IPS-18a (cell line): Measurements from ENCODE around the gene RYR1.
"Not testable (repeated sequence)": the region's sequence is repeated elsewhere in the genome, so short reads cannot be mapped to it uniquely, and the experiment has no call there.

Source experiments
- H3K27ac ChIP-seq: one replicate; pipeline ENCODE4 v1.5.1; 2013; ENCODE audit warnings: low read length
- H3K27me3 ChIP-seq: one replicate; pipeline ENCODE4 v1.6.1; 2013; ENCODE audit warnings: mild to moderate bottlenecking, low read length; ENCODE audit not compliant: control insufficient read depth, insufficient read depth
- H3K36me3 ChIP-seq: one replicate; pipeline ENCODE4 v1.6.1; 2013; ENCODE audit warnings: low read depth, low read length; ENCODE audit not compliant: control insufficient read depth
- H3K4me1 ChIP-seq: one replicate; pipeline ENCODE4 v1.6.1; 2013; ENCODE audit warnings: low read depth, low read length; ENCODE audit not compliant: control insufficient read depth
- H3K4me3 ChIP-seq: one replicate; pipeline ENCODE4 v1.5.1; 2013; ENCODE audit warnings: low read length
- H3K9ac ChIP-seq: one replicate; pipeline ENCODE4 v1.6.1; 2013; ENCODE audit warnings: mild to moderate bottlenecking, low read length, moderate library complexity
- H3K9me3 ChIP-seq: one replicate; pipeline ENCODE4 v1.6.1; 2013; ENCODE audit warnings: low read depth, low read length; ENCODE audit not compliant: control insufficient read depth

Gene RYR1

DNA sequence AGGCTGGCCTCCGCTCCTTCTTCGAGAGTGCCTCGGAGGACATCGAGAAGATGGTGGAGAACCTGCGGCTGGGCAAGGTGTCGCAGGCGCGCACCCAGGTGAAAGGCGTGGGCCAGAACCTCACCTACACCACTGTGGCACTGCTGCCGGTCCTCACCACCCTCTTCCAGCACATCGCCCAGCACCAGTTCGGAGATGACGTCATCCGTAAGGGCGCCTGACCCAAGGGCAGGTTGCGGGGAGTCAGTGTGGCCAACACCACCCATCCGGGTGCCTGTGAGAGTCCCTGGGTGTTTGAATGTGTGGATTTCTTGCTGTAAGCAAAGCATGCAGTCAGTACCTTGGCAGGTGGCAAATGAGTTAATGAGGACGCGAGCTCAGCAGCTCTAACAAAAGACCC lies 78.8 kb downstream of the RYR1 start:
- Histone ChIP-seq H3K9me3 (no peaks in the 10 kb centered on the region), H3K9ac (no peak overlapping the region), H3K4me1 (no peaks in the 10 kb centered on the region), H3K4me3 (no peak overlapping the region), H3K27ac (no peak overlapping the region), H3K36me3 (no peaks in the 10 kb centered on the region), H3K27me3 (no peaks in the 10 kb centered on the region)

DNA sequence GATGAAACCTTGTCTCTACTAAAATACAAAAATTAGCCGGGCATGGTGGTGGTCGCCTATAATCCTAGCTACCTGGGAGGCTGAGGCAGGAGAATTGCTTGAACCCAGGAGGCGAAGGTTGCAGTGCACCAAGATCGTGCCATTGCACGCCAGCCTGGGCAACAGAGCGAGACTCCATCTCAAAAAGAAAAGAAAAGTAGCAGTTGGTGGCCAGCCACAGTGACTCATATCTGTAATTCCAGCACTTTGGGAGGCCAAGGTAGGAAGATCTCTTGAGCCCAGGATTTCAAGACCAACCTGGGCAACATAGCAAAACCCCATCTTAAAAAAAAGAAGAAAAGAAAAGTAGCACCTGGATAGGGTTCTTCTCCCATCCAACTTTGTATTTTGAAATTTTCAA lies 79.7 kb downstream of the RYR1 start:
- not testable (repeated sequence) for H3K4me3 ChIP-seq, H3K27me3 ChIP-seq, H3K4me1 ChIP-seq, H3K9ac ChIP-seq, H3K9me3 ChIP-seq, H3K27ac ChIP-seq, H3K36me3 ChIP-seq

DNA sequence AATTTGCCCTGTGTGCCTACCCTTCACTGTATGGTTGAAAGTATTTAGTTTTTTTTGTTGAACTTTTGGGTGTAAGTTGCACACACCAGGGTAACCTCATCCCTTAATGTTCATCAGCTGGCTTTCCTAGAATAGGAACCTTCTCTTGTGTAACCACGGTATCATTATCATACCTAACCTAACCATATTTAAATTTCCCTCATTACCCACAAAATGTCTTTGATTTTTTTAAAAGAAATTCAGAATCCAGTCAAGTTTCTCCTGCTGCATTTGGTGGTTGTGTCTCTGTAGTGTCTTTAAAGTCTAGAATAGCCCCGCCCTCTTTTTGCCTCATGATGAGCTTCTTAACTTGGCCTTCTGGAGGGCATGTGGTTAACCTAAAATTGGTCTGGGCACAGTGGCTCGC lies 80.3 kb downstream of the RYR1 start:
- Histone ChIP-seq H3K4me1 (no peaks in the 10 kb centered on the region), H3K9ac (no peak overlapping the region), H3K27ac (no peak overlapping the region), H3K36me3 (no peaks in the 10 kb centered on the region), H3K4me3 (no peak overlapping the region), H3K9me3 (no peaks in the 10 kb centered on the region), H3K27me3 (no peaks in the 10 kb centered on the region)

DNA sequence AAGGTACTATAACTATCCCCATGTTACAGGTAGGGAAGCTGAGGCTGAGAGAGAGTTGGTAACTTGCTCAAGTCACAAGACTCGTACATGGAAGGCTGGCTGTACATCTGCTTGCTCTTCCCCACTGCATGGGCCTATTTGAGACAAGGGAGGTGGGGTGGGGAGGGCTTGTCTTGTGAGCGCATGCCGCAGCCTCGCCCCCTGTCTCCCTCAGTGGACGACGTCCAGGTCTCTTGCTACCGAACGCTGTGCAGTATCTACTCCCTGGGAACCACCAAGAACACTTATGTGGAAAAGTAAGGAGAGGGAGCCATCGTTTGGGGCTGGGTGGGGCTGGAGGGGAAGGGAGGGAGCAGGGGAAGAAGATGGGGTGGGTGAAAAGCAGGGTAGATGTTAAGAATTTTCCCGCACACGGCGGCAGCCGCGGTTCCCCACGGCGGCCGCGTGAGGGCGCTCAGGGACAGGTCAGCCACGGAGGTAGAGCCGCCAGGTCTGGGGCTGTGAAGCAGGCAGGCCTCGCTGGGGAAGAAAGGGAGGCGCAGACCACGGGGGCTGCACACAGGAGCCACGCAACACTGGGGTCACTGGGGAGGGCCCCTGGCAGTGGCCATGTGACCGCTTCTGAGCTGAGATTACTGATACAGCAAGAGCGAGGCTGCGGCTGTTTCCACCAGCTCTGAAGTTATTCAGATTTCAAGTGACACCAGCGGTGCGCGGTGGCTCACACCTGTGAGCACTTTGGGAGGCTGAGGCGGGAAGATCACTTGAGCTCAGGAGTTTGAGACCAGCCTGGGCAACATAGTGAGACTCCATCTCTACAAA lies 81.5 kb downstream of the RYR1 start:
- no peaks in the 10 kb centered on the region for H3K4me1 ChIP-seq
- no peak overlapping the region for H3K4me3 ChIP-seq
- H3K9me3 ChIP-seq = no peaks in the 10 kb centered on the region
- no peak overlapping the region for H3K9ac ChIP-seq
- H3K27me3 ChIP-seq = no peaks in the 10 kb centered on the region
- no peak overlapping the region for H3K27ac ChIP-seq
- no peaks in the 10 kb centered on the region for H3K36me3 ChIP-seq

DNA sequence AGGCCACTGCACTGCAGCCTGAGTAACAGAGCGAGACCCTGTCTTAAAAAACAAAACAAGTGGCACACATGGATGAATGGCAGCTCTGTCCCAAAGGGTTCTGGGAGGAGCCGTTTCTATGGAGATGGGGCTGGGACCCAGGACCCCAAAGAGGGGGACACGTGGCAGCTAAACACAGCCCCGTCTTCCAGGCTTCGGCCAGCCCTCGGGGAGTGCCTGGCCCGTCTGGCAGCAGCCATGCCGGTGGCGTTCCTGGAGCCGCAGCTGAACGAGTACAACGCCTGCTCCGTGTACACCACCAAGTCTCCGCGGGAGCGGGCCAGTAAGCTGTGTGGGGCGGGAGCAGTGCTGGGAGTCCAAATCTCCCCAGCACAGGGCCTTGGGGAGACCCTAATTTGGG lies 82.4 kb downstream of the RYR1 start:
- no peaks in the 10 kb centered on the region for H3K36me3 ChIP-seq
- no peak overlapping the region for H3K27ac ChIP-seq
- H3K27me3 ChIP-seq = no peaks in the 10 kb centered on the region
- H3K9ac ChIP-seq = no peak overlapping the region
- H3K4me3 ChIP-seq = no peak overlapping the region
- no peaks in the 10 kb centered on the region for H3K4me1 ChIP-seq
- no peaks in the 10 kb centered on the region for H3K9me3 ChIP-seq

DNA sequence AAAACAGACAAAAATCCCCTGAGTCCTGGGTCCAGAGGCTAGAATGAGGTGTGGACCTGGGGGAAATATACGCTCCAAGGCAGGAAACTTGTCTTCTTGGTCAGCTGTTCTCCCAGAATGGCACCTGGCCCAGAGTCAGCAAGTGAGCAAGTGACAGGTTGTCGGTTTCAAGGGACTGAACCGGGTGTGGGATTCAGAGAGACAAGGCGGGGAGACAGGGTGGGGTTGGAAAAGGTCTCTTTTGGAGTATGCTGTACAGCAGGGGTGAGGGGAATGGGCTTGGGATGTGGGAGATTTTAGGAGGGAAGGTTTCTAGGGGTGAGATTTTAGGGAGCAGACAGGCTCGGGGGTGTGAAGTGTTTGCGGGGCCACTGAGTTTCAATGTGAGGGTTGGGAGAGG lies 83.3 kb downstream of the RYR1 start:
- Histone ChIP-seq H3K9ac (no peak overlapping the region), H3K4me3 (no peak overlapping the region), H3K27me3 (no peaks in the 10 kb centered on the region)

DNA sequence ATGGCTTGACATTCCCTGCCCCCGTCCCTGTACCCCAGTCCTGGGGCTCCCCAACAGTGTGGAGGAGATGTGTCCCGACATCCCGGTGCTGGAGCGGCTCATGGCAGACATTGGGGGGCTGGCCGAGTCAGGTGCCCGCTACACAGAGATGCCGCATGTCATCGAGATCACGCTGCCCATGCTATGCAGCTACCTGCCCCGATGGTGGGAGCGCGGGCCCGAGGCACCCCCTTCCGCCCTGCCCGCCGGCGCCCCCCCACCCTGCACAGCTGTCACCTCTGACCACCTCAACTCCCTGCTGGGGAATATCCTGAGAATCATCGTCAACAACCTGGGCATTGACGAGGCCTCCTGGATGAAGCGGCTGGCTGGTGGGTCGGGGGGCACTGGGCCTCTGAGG lies 83.8 kb downstream of the RYR1 start:
- Histone ChIP-seq H3K4me1 (no peaks in the 10 kb centered on the region), H3K36me3 (no peaks in the 10 kb centered on the region), H3K27ac (no peak overlapping the region), H3K4me3 (no peak overlapping the region), H3K9me3 (no peaks in the 10 kb centered on the region), H3K9ac (no peak overlapping the region), H3K27me3 (no peaks in the 10 kb centered on the region)

More for the DNA sequence above, 83.3 kb downstream of the RYR1 start:
- Histone ChIP-seq H3K36me3 (no peaks in the 10 kb centered on the region), H3K4me1 (no peaks in the 10 kb centered on the region), H3K9me3 (no peaks in the 10 kb centered on the region), H3K27ac (no peak overlapping the region)

DNA sequence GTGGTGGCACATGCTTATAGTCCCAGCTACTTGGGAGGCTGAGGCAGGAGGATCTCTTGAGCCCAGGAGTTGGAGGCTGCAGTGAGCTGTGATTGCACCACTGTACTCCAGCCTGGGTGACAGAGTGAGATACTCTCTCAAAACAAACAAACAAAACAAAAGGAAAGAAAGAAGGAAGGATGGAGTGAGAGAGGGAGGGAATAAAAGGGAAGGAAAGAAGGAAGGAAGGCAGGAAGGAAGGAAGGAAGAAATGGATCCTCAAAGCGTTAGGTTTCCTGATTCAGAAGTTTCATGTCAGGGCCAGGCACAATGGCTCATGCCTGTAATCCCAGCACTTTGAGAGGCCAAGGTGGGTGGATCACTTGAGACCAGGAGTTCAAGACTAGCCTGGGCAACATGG lies 84.5 kb downstream of the RYR1 start:
- H3K27ac ChIP-seq, H3K36me3 ChIP-seq, H3K4me3 ChIP-seq, H3K4me1 ChIP-seq, H3K9me3 ChIP-seq, H3K27me3 ChIP-seq, H3K9ac ChIP-seq: not testable (repeated sequence)

DNA sequence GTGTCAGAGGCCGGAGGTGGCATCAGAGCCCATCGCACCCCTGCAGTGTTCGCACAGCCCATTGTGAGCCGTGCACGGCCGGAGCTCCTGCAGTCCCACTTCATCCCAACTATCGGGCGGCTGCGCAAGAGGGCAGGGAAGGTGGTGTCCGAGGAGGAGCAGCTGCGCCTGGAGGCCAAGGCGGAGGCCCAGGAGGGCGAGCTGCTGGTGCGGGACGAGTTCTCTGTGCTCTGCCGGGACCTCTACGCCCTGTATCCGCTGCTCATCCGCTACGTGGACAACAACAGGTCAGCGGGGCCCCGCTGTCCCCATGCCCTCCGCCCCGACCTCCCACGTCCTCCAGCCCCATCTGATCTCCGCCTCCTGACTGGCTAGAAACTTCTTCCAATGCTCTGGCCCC lies 85.7 kb downstream of the RYR1 start:
- H3K9ac ChIP-seq = no peak overlapping the region
- H3K4me1 ChIP-seq = no peaks in the 10 kb centered on the region
- H3K9me3 ChIP-seq = no peaks in the 10 kb centered on the region
- H3K27ac ChIP-seq = no peak overlapping the region
- no peak overlapping the region for H3K4me3 ChIP-seq
- no peaks in the 10 kb centered on the region for H3K36me3 ChIP-seq
- no peaks in the 10 kb centered on the region for H3K27me3 ChIP-seq

DNA sequence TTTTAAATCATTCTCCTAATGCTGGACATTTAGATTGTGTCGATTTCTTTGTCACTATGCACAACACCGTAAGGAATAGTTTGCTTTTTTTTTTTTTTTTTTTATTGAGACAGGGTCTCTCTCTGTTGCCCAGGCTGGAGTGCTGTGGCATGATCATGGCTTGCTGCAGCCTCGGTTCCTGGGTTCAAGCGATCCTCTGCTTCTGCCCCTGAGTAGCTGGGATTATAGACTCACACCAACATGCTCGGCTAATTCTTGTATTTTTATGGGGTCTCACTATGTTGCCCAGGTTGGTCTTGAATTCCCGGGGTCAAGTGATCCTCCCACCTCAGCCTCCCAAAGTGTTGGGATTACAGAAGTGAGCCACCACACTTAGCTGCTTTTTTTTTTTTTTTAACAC lies 86.5 kb downstream of the RYR1 start:
- Histone ChIP-seq H3K36me3 (no peaks in the 10 kb centered on the region), H3K9me3 (no peaks in the 10 kb centered on the region), H3K4me3 (no peak overlapping the region), H3K27me3 (no peaks in the 10 kb centered on the region), H3K4me1 (no peaks in the 10 kb centered on the region), H3K9ac (no peak overlapping the region), H3K27ac (no peak overlapping the region)

DNA sequence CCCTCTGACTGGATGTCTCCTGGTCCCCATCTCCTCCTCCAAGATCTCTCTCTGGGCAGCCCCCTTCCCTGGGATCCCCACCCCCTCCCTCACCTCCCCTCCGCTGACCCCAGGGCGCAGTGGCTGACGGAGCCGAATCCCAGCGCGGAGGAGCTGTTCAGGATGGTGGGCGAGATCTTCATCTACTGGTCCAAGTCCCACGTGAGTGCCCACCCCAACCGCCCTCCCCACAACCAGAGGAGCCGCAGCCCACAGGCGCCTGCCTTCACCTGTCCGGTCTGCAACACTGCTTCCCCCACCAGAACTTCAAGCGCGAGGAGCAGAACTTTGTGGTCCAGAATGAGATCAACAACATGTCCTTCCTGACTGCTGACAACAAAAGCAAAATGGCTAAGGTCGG lies 89.4 kb downstream of the RYR1 start:
- no peak overlapping the region for H3K4me3 ChIP-seq
- H3K27ac ChIP-seq = no peak overlapping the region
- no peaks in the 10 kb centered on the region for H3K9me3 ChIP-seq
- no peak overlapping the region for H3K9ac ChIP-seq
- no peaks in the 10 kb centered on the region for H3K4me1 ChIP-seq
- H3K27me3 ChIP-seq = no peaks in the 10 kb centered on the region
- H3K36me3 ChIP-seq = no peaks in the 10 kb centered on the region

DNA sequence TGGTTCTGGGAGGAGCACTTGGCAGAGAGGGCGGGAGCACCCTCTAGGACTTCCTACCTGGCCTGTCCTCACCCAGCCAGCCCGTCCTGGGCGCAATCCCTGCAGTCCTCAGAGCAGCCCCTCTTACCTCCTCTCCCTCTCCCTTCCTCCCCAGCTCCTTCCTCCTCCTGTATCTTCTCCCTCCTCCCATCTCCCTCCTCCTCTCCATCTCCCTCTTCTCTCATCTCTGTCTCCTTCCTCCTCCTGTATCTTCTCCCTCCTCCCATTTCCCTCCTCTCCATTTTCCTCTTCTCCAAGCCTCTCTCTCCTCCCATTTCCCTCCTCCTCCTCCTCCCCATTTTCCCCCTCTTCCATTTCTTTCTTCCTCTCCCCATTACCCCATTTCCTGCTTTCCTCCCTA lies 89.8 kb downstream of the RYR1 start:
- H3K27me3 ChIP-seq = no peaks in the 10 kb centered on the region
- H3K36me3 ChIP-seq = no peaks in the 10 kb centered on the region
- no peaks in the 10 kb centered on the region for H3K4me1 ChIP-seq
- no peak overlapping the region for H3K4me3 ChIP-seq
- H3K27ac ChIP-seq = no peak overlapping the region
- H3K9me3 ChIP-seq = no peaks in the 10 kb centered on the region
- H3K9ac ChIP-seq = no peak overlapping the region
